Ovary (tissue), 9 donors: ENCODE results near the gene ADK. TPM values are rescaled to one million over a fixed set of nuclear protein-coding genes. Genes with fewer than 3 reads are reported as not detected.

Experiments used
- DNase-seq, 5 donors: peaks; one replicate each; pipeline ENCODE4 v3.0.0-alpha.2; 2019 to 2020
- H3K27ac ChIP-seq, 2 donors: fragments of 200-600 bp; one replicate each; pipeline versions ENCODE4 v1.5.1 to v1.8.0; 2019 to 2022
- H3K27me3 ChIP-seq: fragments of 200-600 bp; one replicate; pipeline ENCODE4 v1.8.0; 2022
- H3K36me3 ChIP-seq: fragments of 200-600 bp; sonication (generic); one replicate; pipeline ENCODE4 v1.5.1; 2019
- H3K4me1 ChIP-seq: one replicate; pipeline ENCODE4 v1.8.1; 2013; ENCODE audit warnings: mild to moderate bottlenecking, moderate library complexity; ENCODE audit not compliant: insufficient read depth
- H3K4me3 ChIP-seq: fragments of 200-600 bp; sonication (generic); one replicate; pipeline ENCODE4 v1.5.1; 2017
- H3K9me3 ChIP-seq, 2 donors: fragments of 200-600 bp in 1 of 2; sonication (generic) in 1 of 2; one replicate each; pipeline versions ENCODE4 v1.5.1 to v1.8.1; 2013 to 2019; ENCODE audit warnings: mild to moderate bottlenecking in 1 of 2, moderate library complexity in 1 of 2
- EP300 ChIP-seq: sonication (generic); formaldehyde crosslinking; IDR thresholded peaks from one replicate; pipeline ENCODE4 v1.6.1; 2017; ENCODE audit warnings: antibody characterized with exemption
- POLR2A ChIP-seq: fragments of 450-650 bp; IDR thresholded peaks from one replicate; pipeline ENCODE4 v1.6.1; 2017; ENCODE audit warnings: antibody characterized with exemption, mild to moderate bottlenecking, moderate library complexity
- WGBS, 3 donors: extraction: QIAGEN DNeasy Blood & Tissue Kit in 1 of 3; methylation state at CpG; one replicate each; pipeline versions ENCODE4 v1.1.5 to v1.1.7; 2013 to 2017; 5-methylcytosine and 5-hydroxymethylcytosine counted together
- intact Hi-C, 4 donors: fragments of 100-400 bp; cut with DNase I; formaldehyde crosslinking; loops; one replicate each; pipeline versions ENCODE4 v1.11.0 to v1.15.1; 2022 to 2023
- polyA plus RNA-seq, 2 donors: library from polyadenylated mRNA; stranded (reverse); fragments of 200-250 nt in 1 of 2; fragments of 350-450 nt in 1 of 2; fragmentation: Illumina TruSeq in 1 of 2; extraction: RNeasy Lipid Tissue Mini Kit (QIAGEN cat#74804) in 1 of 2; gene quantifications; one replicate each; pipeline ENCODE4 v1.2.3, GENCODE V29; 2013 to 2014
- total RNA-seq, 7 donors: library from RNA; depleted of rRNA in 2 of 7; stranded (reverse); fragments of >200 nt in 2 of 7; fragmentation: NEBNext Ultra II Directional in 3 of 7; extraction: Animal tissue kit (Norgen Biotek cat#: 25700) in 3 of 7; gene quantifications; one replicate each; pipeline versions ENCODE4 v1.1.0 to v1.2.4, GENCODE V29; 2016 to 2023
- TF ChIP-seq, protein P1 (sequence below), 3 donors: fragments of 450-650 bp in 2 of 3; fragments of 200-600 bp in 1 of 3; IDR thresholded peaks; one replicate each; pipeline versions ENCODE4 v1.5.1 to v1.8.0; 2016 to 2022; ENCODE audit warnings: antibody characterized with exemption in 3 of 3, mild to moderate bottlenecking in 1 of 3
- donor health status: DM: no; HTN: no; CAD: no; lungs with moderate emphysema.
- donor health status: DM: no; HTN: no; CAD: no.
- donor health status: Bipolar disorder and iron deficiency.
- donor health status: DM: yes; HTN: yes; CAD: no.
- donor health status: DM: no; HTN: no; CAD: no.
- donor health status: DM: yes; HTN: yes; CAD: no.

ADK gene
- total and polyA plus RNA-seq, 9 donors: 9.4 to 20.4 (median 12.2) TPM

DNA sequence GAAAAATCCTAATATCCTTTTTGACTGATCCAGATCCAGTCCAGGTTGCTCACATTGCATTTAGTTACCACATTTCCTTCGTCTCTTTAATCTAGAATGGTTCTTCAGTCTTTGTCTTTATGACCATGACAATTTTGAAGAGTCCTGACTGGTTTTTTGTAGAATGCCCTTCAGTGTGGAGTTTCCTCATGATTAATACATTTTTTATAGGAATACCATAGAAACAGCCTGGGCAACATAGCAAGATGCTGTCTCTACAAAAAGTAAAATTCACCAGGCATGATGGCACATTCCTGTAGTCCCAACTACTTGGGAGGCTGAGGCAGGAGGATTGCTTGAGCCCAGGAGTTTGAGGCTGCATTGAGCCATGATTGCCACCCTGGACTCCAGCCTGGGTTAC, 390.4 kb downstream of the ADK start:
- H3K27me3 ChIP-seq: no peaks in the 10 kb centered on the region
- H3K36me3 ChIP-seq: no peaks in the 10 kb centered on the region
- H3K9me3 ChIP-seq: no peaks in the 10 kb centered on the region
- intact Hi-C loops: no loop called here
- H3K4me3 ChIP-seq: no peak overlapping the region
- no peak for DNase-seq
- TF ChIP-seq, protein P1, sequence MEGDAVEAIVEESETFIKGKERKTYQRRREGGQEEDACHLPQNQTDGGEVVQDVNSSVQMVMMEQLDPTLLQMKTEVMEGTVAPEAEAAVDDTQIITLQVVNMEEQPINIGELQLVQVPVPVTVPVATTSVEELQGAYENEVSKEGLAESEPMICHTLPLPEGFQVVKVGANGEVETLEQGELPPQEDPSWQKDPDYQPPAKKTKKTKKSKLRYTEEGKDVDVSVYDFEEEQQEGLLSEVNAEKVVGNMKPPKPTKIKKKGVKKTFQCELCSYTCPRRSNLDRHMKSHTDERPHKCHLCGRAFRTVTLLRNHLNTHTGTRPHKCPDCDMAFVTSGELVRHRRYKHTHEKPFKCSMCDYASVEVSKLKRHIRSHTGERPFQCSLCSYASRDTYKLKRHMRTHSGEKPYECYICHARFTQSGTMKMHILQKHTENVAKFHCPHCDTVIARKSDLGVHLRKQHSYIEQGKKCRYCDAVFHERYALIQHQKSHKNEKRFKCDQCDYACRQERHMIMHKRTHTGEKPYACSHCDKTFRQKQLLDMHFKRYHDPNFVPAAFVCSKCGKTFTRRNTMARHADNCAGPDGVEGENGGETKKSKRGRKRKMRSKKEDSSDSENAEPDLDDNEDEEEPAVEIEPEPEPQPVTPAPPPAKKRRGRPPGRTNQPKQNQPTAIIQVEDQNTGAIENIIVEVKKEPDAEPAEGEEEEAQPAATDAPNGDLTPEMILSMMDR (IDR thresholded peaks at IDR 0.05): no peak
- TF ChIP-seq EP300 (no peak), POLR2A (no peak)
- WGBS, 3 donors: 93 to 100% (median 100%) methylated on average over 1 of the region's 1 CpG
- no peak overlapping the region for H3K27ac ChIP-seq
- H3K4me1 ChIP-seq: peaks cover 3% of the 10 kb centered on the region

DNA sequence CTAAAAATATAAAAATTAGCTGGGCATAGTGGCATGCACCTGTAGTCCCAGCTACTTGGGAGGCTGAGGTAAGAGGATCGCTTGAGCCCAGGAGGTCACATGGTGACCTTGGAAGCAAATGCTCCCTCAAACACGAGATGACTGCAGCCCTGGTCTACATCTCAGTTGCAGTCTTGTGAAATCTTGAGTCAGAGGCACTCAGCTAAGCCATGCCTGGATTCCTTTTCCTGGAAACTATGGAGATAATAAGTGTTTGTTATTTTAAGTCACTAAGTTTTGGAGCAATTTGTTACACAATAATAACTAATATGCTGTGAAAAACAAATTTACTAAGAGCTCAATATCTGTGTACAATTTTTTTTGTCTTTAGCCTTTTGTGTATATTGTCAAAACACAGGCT, 391.1 kb downstream of the ADK start:
- Histone ChIP-seq H3K27ac (peak overlapping the region in 1 of 2 donors; percentile 26), H3K27me3 (no peaks in the 10 kb centered on the region), H3K4me1 (peaks cover 3% of the 10 kb centered on the region), H3K9me3 (no peaks in the 10 kb centered on the region), H3K36me3 (no peaks in the 10 kb centered on the region), H3K4me3 (no peak overlapping the region)
- WGBS, 3 donors: 16 to 26% (median 20%) methylated on average over 2 of the region's 2 CpGs
- intact Hi-C loops: no loop called here
- TF ChIP-seq EP300 (peak; percentile 65), POLR2A (no peak)
- TF ChIP-seq, protein P1 (IDR thresholded peaks at IDR 0.05): no peak
- DNase-seq: peak in 4 of 5 donors; percentile 24 to 81 (median 35)

DNA sequence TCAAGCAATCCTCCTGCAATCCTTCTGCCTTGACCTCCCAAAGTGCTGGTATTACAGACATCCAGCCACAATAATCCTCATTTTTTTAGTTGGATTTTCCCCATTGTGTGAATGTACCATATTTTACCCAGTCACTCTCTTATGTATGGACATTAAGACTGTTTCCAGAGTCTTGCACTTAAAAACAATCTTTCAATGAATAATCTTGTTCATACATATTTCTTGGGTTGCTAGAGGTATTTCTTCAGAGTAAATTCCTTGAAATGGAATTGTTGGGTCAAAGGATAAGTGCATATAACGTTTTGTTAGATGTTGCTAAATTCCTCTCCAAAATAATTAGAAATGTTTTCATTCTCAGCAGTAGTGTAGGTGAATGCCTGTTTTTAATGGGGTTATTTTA, 392.3 kb downstream of the ADK start:
- TF ChIP-seq POLR2A: no peak
- TF ChIP-seq, protein P1 (IDR thresholded peaks at IDR 0.05): no peak
- no peak for TF ChIP-seq EP300
- Histone ChIP-seq H3K9me3 (no peaks in the 10 kb centered on the region), H3K27ac (no peak overlapping the region), H3K4me1 (peaks cover 3% of the 10 kb centered on the region), H3K36me3 (no peaks in the 10 kb centered on the region), H3K4me3 (no peak overlapping the region), H3K27me3 (no peaks in the 10 kb centered on the region)
- WGBS, 3 donors: 11 to 23% (median 18%) methylated on average over 1 of the region's 1 CpG
- intact Hi-C loops: no loop called here
- no peak for DNase-seq

DNA sequence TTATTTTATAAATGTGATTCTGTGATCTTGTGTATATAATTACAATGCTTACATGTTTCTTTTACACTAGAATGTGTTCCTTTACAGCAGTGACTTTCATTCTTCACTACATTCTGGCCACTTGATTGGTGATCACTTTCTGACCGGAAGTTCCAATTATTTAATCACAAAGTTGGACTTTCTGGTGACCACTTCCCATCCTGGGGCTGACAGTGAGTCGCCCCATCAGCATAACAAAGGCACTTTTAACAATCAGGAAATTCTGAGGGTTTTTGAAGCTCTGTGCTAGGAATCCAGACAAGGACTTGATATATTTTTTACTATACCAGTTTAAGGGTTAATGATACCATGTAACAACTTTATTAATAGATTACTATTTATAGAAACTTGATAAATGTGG, 393.1 kb downstream of the ADK start:
- H3K4me1 ChIP-seq: peaks cover 3% of the 10 kb centered on the region
- H3K4me3 ChIP-seq: no peak overlapping the region
- no peaks in the 10 kb centered on the region for H3K9me3 ChIP-seq
- no peak for DNase-seq
- no peaks in the 10 kb centered on the region for H3K36me3 ChIP-seq
- H3K27me3 ChIP-seq: no peaks in the 10 kb centered on the region
- 80 to 84% (median 82%) methylated on average over 2 of the region's 2 CpGs for WGBS, 3 donors
- no peak overlapping the region for H3K27ac ChIP-seq
- intact Hi-C loops: no loop called here
- TF ChIP-seq, protein P1 (IDR thresholded peaks at IDR 0.05): no peak
- TF ChIP-seq POLR2A (no peak), EP300 (no peak)
